ENCODE data around the gene ARPC4.
"Not testable (repeated sequence)": the region's sequence is repeated elsewhere in the genome, so short reads cannot be mapped to it uniquely, and the experiment has no call there.

Gene ARPC4

DNA sequence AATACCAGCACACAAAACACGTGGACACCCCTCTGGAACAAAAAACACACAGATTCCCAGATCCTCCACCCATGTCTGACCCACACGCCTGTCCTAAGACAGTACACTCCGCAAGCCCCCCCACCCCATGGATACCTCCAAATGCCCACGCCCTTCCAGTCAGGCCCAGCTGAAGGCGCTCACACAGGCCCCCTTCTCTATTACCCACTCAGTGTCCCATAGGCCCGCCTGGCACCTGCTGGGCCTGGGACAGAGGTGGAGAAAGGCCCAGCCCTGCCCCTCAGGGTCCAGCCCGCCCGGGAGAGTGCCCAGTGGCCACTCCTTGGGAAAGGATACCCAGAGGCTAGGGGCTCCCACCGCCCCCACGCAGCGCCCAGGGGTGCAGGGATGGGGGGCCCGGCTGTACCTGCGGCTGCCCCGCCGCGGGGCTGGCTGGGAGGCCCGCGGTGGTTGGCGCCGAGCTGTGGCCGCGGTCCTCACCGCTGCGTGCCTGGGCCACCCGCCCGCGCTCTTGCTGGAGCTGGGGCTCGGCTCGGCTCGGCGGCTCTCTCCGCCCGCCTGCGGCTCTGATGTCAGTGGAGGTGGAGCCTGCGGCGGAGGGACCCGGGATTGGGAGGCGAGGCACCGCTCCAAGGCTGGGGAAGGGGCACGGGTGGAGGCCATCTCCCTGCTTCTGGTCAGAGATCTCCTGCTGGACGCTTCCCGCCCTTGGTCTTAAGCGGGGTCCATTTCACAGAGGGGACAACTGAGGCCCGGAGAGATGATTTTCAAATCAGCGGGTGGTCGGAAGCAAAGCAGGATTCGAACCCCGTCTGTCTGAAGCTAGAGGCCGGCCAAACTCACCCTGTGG lies 23.2 kb upstream of the ARPC4 start, which contains the start of gene CAMK1:
Gene CAMK1, minus strand, starts transcription at position 522 of the 850 bp plus-strand sequence. CDS start 2,198 bp downstream, outside the sequence.
- no peak for DNase-seq (ENCODE audit: low read depth in 2 of 2, low spot score in 1 of 2)

DNA sequence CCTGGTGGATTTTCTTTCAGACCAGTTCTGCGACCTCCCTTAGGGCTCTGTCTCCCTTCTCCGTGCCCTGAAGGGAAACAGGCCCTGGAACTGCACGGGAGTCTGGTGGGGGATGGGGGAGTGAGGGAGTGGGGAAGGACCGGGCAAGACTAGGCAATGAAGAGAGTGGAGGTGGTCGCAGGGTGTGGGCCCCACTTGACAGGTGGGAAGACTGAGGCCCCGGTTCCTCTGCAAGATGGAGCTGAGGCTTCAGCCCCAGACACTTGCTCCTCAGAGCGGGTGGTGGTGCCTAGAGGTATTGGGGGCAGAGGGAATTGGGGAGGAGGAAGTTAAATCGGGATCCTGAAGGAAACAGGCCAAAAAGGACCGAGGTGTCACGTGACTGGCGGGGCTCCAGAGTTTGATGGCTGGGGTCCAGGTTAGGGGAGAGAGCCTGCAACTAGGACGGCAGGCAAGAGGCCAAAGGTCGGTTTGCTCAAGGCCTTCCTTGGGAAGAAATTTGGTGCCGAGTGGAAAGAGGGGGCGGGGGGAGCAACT lies 22.5 kb upstream of the ARPC4 start:
- no peak for DNase-seq (ENCODE audit: low read depth in 2 of 2, low spot score in 1 of 2)

DNA sequence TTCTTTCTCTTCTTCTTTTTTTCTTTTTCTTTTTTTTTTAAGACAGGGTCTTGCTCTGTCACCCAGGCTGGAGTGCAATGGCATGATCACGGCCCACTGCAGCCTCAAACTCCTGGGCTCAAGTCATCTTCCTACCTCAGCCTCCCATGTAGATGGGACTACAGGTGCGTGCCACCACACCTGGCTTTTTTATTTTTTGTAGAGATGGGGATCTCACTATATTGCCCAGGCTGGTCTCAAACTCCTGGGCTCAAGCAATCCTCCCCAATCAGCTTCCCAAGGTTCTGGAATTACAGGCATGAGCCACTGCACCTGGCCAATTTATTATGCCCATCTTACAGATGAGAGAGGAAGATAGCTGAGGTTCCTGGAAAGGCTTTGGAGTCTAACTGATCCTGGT lies 21.9 kb upstream of the ARPC4 start:
- DNase-seq (ENCODE audit: low read depth in 2 of 2, low spot score in 1 of 2) = not testable (repeated sequence)

DNA sequence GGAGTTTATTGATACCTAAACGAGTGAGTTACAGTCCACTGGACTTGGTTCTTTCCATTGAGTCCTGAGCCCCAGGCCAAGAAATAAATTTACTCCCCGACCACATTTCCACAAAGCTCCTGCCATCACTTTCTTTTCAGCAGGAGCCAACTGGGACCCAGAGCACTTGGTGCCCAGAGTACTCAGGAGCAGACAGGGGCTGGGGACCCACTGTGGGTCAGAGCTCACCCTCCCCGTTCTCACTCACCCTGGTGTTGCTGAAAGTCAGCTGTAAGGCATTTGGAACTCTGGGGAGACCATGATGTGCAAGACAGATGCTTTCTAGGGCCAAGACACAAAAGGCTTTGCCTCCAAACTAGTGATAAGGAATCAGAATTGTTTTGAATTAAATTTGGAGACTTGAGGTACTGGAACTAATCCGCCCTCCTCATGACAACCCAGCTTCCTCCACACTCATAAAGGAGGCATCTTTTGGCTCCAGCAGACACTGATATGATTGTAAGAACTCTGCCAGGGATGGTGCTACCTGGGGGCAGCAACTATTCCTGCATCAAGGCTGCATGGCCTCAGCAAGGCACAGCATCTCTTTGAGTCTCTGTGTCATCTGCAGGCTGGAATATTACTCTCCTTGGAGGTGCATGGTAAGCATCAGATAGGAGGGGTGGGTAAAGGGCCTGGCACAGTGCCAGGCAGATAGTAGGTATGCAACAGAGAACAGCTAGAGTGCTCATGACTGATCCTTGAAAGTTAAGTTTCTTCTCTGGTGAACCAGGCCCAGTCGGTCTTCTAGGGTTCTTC lies 15.8 kb upstream of the ARPC4 start:
- no peak for DNase-seq (ENCODE audit: low read depth in 2 of 2, low spot score in 1 of 2)

DNA sequence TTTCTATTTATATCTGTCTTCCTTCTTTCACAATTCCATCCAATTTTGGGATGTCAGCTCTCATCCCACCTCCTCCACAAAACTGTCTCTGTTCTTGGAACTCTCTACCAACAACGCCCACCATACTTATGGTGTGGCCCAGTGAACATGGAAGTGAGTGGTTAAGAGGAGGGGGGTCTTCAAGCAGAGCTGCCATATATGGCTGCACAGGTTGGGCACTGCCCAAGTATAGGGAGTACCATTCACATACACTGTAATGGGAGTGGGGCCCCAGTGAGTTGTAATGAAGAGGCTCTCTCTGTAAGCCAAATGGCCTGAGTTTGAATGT lies 15.2 kb upstream of the ARPC4 start:
- DNase-seq (ENCODE audit: low read depth in 2 of 2, low spot score in 1 of 2) = no peak

DNA sequence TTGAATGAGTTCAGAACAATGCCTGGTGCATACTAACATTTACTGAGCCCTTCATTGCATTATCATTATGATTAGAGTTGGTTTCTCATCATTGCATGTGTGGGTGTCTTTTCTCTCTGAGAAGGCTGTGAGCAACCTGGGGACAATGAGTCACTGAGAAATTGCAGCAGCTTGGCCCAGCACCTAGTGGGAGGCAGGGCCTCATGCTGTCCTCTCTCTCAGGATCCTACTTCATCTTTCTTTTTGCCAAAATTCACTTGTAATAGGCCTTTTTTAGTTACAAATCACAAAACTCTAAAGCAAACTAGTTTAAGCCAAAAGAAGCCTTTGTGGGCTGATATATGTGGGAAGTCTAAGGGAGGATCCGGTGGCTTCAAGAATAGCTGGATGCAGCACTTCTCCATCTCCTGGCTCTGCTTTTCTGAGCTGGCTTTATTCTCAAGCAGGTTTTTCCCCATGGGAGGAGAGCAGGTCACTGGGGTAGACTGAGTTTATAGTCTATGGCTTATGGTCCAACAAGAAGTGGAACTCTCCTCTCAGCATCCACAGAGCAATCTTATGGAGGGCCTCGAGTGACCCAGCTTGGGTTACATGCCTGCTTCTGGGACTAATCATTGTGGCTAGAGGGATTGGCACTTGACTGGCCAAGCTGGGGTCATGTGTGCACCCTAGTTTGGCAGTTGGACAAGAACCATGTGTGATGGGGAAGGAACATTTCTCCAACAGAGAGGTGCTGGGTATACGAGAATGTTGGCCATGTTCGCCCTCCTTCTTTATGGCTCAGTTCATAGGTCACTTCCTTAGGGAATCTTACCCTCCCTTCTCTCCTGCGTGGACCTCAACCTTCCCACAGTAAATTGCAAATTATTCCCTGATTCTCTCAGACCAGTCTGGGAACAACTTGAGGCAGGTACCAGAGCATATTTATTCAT lies 14.5 kb upstream of the ARPC4 start:
- DNase-seq (ENCODE audit: low read depth in 2 of 2, low spot score in 1 of 2) = no peak

DNA sequence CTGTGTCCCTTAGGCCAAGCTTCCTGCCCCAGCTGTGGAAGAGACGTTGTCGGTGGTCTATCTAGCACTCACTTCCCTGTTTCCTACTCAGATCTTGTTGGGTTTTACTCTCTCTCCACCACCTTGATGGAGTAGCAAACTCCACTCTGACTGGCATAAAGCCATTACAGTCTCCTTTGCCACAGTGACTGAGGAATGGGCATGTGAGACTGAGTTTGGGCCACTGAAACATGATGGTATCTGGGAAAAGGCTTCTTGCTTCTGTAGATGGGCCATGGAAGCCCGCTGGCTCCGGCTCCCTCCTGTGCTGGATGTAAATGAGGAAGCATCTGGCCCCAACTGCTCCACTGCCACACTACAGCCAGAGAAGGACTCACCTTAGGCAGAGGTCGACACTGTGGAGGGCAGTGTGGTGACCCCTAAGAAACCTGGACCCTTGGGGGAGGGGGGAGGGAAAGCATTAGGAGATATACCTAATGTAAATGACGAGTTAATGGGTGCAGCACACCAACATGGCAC lies 13.7 kb upstream of the ARPC4 start:
- no peak for DNase-seq (ENCODE audit: low read depth in 2 of 2, low spot score in 1 of 2)

DNA sequence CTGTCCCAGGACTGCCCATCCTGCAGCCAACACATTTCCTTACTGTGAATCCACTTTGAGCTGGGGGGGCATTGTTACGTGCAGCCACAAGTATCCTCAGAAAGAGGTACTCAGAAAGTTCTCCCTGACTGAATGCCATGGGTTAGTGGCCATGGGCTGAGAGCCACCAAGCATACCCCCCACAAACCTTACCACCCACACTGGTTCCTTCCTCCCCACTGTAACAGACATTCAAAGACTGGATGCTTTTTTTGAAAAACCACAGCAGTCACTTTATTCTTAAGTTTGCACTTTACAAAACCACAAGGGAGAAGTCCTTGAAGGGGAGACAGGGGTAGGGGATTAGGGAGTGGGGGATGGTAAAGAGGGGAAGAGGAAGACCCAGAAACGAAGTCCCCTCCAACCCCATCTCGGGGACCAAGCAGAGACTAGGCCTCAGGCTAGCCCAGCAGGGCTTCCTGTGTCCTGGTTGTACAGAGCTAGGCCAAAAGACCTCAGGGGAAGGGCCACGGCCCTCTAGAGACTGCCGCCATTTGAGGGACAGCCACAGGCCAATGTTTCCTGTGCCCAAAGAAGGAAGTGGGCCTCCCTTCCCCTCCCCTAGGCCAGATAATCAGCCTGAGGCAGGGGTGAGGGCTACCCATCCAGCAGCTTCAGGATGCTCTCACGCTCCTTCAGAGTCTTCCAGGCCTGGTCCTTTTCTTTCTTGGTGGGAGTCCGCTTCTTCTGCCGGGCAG lies 13.0 kb upstream of the ARPC4 start:
- no peak for DNase-seq (ENCODE audit: low read depth in 2 of 2, low spot score in 1 of 2)

DNA sequence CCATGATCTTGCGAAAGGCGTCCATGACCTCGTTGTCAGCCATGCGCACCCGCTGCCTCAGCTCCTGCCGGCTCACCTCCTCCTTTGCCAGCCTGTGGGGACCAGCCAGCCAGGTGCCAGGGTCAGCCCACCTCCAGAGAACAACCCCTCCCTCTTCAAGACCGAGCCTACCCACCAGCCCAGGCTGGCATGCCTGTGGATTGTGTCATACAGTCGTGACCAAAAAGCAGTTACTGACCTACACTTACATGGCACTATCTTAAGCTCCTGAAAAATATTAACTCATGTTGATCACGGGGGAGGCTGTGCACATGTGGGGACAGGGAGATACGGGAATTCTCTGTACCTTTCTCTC lies 12.4 kb upstream of the ARPC4 start:
- DNase-seq (ENCODE audit: low read depth in 2 of 2, low spot score in 1 of 2) = no peak

DNA sequence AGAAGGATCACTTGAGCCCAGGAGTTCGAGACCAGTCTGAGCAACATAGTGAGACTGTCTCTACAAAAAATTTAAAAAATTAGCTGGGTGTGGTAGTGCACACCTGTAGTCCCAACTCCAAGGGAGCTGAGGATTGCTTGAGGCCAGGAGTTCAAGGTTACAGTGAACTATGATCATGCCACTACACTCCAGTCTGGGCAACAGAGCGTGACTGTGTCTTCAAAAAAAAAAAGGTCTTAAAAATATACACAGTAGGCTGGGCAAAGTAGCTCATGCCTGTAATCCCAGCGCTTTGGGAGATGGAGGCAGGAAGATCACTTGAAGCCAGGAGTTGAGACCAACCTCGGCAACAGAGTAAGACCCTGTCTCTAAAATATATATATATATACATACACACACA lies 12.0 kb upstream of the ARPC4 start:
- no peak for DNase-seq (ENCODE audit: low read depth in 2 of 2, low spot score in 1 of 2)

DNA sequence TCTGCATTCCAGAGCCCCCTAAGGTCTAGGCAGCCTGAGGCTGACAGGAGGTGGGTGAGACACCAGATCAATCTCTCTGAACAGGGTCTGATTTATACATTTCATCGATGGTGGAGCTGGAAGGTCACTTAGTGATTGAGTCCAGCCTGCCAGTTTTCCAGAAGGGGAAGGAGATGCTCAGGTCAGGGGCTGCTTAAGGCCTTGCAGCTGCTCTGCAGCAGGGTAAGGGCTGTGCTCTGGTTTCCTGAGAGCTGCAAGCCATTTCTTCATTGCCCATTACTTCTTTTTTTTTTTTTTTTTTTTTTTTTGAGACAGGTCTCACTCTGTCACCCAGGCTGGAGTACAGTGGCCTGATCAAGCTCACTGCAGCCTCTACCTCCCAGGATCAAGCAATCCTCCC lies 11.3 kb upstream of the ARPC4 start:
- no peak for DNase-seq (ENCODE audit: low read depth in 2 of 2, low spot score in 1 of 2)

DNA sequence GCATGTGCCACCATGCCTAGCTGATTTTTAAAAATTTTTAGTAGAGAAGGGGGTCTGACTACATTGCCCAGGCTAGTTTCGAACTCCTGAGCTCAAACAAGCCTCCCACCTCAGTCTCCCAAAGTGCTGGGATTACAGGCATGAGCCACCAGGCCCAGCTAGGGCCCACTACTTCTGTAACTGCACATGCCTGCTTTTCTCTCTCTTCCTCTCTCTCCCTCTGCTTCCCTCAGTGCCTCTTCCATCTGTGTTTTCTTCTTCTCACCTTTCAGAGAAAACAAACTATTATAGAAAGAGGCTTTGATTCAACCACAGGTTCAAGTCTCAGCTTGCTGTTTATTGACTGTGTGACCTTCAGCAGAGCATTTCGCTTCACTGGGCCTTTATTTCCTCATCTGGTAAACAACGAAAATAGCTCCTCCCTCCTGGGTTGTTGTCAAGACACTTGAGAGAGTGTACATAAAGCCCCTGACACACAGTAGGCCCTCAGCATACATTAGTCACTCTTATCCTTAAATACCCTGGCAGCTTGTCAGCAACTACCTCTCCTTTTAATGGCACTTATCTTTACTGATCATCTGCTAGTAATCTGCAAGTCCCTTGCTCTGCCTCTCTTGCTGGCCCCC lies 10.8 kb upstream of the ARPC4 start:
- no peak for DNase-seq (ENCODE audit: low read depth in 2 of 2, low spot score in 1 of 2)

DNA sequence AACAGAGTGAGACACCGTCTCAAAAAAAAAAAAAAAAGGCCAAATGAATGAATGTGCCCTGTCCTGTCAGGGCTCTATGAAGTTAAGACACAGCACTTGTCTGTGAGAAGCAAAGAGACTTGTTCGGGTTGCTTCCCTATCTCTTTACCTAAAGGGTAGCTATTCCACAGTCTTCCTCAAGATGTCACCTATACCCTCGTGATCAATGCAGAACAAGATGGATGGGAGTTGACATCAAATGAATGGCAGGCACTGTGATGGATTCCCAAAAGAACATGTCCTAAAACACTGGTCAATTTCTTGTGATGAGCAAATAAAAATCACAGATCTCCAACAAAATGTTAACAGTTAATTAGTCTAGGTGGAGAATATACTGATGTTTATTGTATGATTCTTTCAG lies 10.1 kb upstream of the ARPC4 start:
- no peak for DNase-seq (ENCODE audit: low read depth in 2 of 2, low spot score in 1 of 2)

DNA sequence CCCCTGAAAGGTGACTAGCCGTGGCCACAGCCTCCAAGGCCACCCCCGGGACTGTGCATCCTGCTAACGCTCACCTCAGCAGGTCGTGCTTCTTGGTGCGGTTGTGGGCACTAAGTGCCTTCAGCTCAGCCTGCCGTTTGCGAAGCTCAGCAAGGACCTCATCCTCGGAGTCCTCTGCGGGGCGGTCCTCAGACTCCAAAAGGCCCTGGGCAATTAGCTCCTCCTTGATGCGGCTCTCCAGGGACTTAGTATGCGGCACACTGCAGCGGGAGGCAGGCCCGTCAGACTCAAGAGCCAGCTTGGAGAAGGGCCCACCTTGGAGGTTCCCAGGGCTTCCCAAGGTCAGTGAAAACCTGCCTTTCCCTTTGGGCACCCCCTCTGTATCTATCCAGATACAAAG lies 8.9 kb upstream of the ARPC4 start:
- DNase-seq (ENCODE audit: low read depth in 2 of 2, low spot score in 1 of 2) = no peak

DNA sequence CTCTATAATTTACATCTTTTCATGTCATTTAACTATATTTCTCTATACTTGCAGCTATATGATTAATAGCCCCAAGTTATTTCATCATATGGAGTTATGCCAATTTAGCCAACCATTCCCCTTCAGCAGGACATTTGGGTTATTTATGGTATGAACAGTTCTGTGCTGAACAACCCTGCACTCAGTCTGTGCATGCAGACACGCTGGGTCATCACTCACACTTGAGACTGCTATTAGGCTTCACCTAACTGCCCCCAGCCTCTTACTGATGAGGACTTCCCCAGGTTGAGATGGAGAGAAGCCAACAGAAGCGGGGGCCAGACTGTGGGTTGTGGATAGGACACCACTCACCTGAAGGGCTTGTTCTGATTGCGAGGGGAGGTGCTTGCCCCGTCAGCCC lies 7.9 kb upstream of the ARPC4 start:
- no peak for DNase-seq (ENCODE audit: low read depth in 2 of 2, low spot score in 1 of 2)

DNA sequence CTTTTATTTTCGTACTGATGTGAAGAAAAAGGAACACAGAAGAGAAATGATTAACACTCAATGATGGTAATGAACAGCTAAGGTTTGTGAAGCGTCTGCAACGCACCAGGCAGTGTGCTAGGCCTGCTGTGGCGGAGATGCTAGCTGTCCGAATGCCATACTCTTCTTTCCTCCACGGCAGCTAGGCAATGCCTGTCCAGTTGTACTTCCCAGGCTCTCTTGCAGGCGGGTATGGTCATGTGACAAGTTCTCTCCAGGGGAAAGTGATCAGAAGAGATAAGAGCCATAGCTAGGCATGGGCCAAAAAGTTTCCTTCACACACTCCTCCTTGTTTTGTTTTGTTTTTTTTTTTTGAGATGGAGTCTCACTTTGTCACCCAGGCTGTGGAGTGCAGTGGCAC lies 7.3 kb upstream of the ARPC4 start:
- no peak for DNase-seq (ENCODE audit: low read depth in 2 of 2, low spot score in 1 of 2)

DNA sequence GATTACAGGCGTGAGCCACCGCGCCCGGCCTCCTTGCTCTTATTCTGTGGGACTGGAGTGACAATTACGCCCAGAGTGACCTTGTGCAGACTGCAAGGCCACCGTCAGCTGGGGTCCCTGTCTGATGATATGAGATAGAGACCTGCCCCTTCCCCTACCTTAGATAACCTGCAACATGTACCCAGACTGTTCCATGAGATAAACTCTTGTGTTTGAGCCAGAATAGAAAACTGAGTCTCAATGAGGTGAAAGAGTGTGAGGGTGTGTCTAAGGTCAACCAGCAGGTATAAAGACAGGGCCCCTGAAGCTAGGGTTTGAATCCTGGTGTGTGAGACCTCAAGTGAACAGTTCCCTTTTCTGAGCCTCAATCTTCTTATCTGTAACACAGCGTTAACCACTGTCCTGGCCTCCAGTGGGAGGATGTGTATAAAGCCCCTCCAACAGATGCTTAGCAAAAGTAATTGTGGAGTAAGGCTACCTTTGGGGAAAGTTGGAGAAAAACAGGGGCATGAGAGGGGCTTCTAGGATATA lies 6.6 kb upstream of the ARPC4 start:
- no peak for DNase-seq (ENCODE audit: low read depth in 2 of 2, low spot score in 1 of 2)

DNA sequence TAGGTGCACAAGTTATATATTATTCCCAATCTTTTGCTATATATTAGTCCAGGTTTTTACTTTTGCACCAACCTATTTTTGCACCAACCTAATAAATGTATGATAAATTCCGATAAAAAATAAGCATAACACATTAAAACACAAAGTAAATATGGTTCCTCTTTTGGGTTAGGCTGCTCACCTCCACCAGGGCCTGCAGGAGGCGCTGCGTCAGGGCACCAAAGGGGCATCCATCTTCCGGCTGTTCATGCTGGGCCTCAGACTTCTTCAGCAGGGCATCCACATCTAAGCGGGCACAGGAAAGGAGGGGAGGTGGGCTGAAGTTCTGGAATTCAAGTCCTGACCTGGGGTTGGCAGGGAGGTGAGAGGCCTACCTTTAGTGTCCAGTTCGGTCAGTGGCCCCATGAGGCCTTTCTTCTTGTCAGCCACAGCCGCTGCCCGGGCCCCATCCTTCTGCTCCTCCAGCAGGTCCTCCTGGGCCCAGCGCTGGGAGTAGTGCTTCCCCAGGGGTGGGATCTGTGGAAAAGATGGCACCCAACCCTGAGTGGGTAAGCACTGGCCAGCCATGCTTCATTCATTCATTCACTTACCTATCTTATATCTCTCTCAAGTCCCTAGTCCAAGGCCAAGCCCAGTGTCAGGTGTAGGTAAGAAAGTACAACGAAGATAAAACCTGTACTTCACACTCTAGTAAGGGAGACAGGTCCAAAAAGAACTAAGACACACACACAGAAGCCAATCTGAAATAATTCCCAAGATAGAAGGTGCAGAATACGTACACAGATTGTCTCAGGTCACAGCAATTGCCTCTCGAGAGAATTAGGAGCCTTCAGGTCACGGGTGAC lies 5.8 kb upstream of the ARPC4 start:
- DNase-seq (ENCODE audit: low read depth in 2 of 2, low spot score in 1 of 2) = no peak

DNA sequence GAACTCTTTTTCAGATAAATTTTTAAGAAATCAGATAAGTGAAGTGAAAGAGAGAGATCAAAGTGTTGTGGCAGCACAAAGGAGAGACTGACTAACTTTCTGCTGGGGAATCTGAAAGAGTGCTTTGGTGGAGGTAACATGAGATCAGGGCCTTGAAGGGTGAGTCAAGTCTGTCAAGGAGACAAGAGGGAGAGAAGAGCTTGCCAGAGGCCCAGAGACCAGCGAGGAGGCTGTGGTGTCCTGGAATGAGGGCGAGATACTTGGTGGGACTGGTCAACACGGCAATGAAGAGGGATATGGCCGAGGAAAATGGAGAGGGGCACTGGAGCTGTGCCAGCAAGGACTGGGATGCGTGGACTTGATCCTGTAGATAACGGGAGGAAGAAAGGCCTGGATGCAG lies 5.2 kb upstream of the ARPC4 start:
- no peak for DNase-seq (ENCODE audit: low read depth in 2 of 2, low spot score in 1 of 2)
